IgD-negative memory B cell (primary cell): ENCODE measurements around the gene GNAL. TPM values are rescaled to one million over a fixed set of nuclear protein-coding genes. Genes with fewer than 3 reads are reported as not detected.

Experiments used
- H3K27ac Mint-ChIP-seq, 3 donors: one replicate each; pipeline ENCODE4 v1.8.0; 2020 to 2022; ENCODE audit warnings: mild to moderate bottlenecking in 3 of 3, mixed read lengths in 3 of 3, moderate library complexity in 1 of 3
- H3K27me3 Mint-ChIP-seq: one replicate; pipeline ENCODE4 v1.8.0; 2021; ENCODE audit warnings: mixed read lengths
- H3K36me3 Mint-ChIP-seq: one replicate; pipeline ENCODE4 v1.8.0; 2020; ENCODE audit warnings: mild to moderate bottlenecking, mixed read lengths
- H3K4me1 Mint-ChIP-seq, 3 donors: one replicate each; pipeline ENCODE4 v1.8.0; 2020 to 2022; ENCODE audit warnings: mixed read lengths in 3 of 3, mild to moderate bottlenecking in 1 of 3
- H3K4me3 Mint-ChIP-seq, 4 donors: one replicate each; pipeline ENCODE4 v1.8.0; 2020 to 2022; ENCODE audit warnings: mild to moderate bottlenecking in 4 of 4, mixed read lengths in 4 of 4, moderate library complexity in 3 of 4
- H3K9me3 Mint-ChIP-seq, 3 donors: one replicate each; pipeline ENCODE4 v1.8.0; 2020 to 2021; ENCODE audit warnings: mixed read lengths in 3 of 3, mild to moderate bottlenecking in 1 of 3
- polyA plus RNA-seq: library from polyadenylated mRNA; unstranded; fragments of 300-500 nt; fragmentation: Illumina TruSeq; gene quantifications from one replicate; pipeline ENCODE4 v1.2.3, GENCODE V29; 2021

The GNAL gene
- polyA plus RNA-seq, 1 donor from 2014 or later, result 0.20 TPM

DNA sequence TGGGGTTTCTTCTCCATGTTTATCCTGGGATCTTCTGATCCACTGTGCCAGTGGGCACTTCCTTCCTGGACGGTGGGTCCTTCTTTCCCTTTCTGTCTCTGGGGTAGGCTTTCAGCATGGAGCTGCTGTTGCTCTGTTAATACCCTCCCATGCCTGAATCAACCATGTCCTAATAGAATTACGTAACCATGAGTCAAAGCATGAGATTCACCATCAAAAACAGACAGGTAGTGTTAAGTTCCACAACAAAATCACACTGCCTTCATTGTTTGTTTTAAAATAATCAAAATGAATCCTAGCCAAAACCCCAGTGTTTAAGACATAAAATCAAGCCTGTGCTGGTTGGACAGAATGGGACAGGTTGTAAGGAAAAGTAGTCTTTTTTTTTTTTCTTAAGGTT is 37.5 kb downstream of the GNAL start:
- Mint-ChIP-seq H3K4me3 (no peak overlapping the region), H3K27ac (no peak overlapping the region), H3K9me3 (peaks cover 0 to 4% (median 1%) of the 10 kb centered on the region in 3 donors), H3K27me3 (peaks cover 6% of the 10 kb centered on the region), H3K4me1 (no peaks in the 10 kb centered on the region), H3K36me3 (no peaks in the 10 kb centered on the region)

DNA sequence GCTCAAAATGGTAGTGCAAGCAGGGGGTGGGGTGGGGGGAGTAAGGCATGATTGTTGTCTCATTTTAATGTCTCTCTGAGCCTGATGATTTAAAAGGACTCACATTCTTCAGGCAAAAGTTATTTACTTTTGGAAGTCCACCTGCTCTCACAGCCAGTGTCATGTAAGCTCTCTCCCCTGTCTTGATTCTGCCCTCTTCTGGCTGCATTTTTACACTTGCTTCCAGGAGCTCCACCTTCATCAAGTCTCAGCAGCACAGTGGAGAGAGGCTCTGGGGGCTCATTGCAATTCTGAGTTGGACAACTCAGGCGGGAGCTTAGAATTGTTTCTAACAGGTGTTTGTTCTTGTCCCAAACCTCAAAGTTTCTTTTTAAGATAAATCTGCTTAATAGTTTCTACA is 39.2 kb downstream of the GNAL start:
- Mint-ChIP-seq H3K4me1 (peaks cover 0 to 5% (median 0%) of the 10 kb centered on the region in 3 donors), H3K36me3 (peaks cover 2% of the 10 kb centered on the region), H3K4me3 (no peak overlapping the region), H3K27ac (no peak overlapping the region), H3K9me3 (peaks cover 0 to 4% (median 1%) of the 10 kb centered on the region in 3 donors), H3K27me3 (peaks cover 15% of the 10 kb centered on the region)

DNA sequence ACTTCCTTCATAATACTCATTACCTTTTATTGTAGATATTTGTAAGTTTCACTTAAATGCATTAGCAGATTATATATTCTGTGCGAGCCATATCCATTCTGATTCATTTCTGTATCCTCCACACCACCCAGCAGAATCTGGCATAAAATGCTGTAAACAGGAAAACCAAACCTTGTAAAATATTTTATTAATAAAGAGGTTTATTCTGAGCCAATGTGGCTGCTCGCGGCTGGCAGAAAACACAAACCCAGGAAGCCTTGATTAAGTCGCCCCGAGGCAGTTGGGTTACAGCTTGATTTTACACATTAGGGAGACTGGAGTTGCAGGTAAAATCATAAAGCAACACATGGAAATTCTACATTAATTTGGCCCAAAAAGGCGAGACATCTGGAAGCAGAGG is 40.5 kb downstream of the GNAL start:
- Mint-ChIP-seq H3K4me3 (no peak overlapping the region), H3K27me3 (peaks cover 22% of the 10 kb centered on the region), H3K9me3 (peaks cover 0 to 4% (median 1%) of the 10 kb centered on the region in 3 donors), H3K4me1 (peaks cover 0 to 5% (median 0%) of the 10 kb centered on the region in 3 donors), H3K36me3 (peaks cover 2% of the 10 kb centered on the region), H3K27ac (no peak overlapping the region)

DNA sequence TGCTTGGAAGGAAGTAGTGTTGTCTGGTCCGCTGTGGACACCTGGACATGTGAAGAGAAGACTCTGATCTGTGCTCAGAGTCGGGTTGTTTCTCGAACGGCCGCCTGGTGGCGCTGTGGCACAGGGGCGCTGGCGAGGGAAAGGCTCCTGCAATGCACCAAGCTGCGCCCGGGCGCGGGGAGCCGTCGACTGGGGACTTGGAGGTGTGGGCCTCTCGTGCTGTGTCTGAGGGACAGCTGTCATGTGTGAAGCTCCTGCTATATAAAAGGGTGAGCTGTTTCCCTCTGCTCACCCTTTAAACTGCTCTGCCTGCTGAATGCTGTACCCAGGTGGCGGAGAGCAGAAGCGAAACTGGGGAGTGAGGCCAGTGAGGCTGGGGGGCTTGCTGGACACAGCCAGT is 44.0 kb downstream of the GNAL start:
- Mint-ChIP-seq H3K27ac (no peak overlapping the region), H3K36me3 (peaks cover 2% of the 10 kb centered on the region), H3K27me3 (peaks cover 25% of the 10 kb centered on the region), H3K4me3 (peak overlapping the region in 1 of 4 donors; percentile 57), H3K4me1 (peaks cover 0 to 5% (median 0%) of the 10 kb centered on the region in 3 donors), H3K9me3 (no peaks in the 10 kb centered on the region)

DNA sequence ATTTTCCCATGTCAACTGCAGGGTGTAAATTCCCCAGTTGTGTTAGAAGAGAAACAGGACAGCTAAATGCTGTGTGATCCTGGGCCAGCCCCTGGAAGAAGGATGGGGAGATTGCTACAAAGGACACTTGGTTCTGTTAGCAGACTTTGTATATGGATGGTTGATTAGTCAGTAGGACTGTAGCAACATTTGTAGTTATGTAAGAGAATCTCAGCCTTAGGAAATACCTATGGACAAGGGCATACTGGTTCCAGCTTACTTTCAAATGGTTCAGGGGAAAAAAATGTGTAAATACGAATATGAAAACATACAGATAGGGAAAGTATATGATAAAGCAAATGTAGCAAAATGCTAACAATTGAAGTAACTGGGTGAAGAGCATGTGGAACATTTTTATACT is 47.6 kb downstream of the GNAL start:
- Mint-ChIP-seq H3K9me3 (no peaks in the 10 kb centered on the region), H3K4me1 (peaks cover 0 to 5% (median 0%) of the 10 kb centered on the region in 3 donors), H3K27ac (no peak overlapping the region), H3K4me3 (no peak overlapping the region), H3K36me3 (peaks cover 2% of the 10 kb centered on the region), H3K27me3 (peaks cover 20% of the 10 kb centered on the region)

DNA sequence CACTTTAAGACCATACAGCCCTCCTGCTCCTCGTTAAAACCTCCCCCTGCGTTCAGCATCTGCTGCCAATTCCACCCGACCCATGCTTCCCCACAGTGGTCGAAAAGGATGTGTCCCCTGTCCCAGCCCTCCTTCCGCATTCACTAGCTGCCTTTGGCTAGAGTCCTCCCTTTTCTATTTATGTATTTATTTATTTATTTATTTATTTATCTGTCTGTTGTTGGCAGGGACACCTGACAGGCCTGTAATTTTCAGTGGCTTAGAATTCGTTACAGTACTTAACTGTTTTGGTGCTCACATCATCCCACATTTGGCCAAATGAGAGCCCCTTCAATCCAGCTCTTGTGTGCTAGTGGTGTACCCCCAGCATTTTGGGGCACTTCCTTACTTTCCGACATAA is 50.8 kb downstream of the GNAL start:
- Mint-ChIP-seq H3K27me3 (peaks cover 11% of the 10 kb centered on the region), H3K27ac (no peak overlapping the region), H3K4me1 (peaks cover 0 to 1% (median 0%) of the 10 kb centered on the region in 3 donors), H3K4me3 (no peak overlapping the region), H3K36me3 (no peaks in the 10 kb centered on the region), H3K9me3 (no peaks in the 10 kb centered on the region)

DNA sequence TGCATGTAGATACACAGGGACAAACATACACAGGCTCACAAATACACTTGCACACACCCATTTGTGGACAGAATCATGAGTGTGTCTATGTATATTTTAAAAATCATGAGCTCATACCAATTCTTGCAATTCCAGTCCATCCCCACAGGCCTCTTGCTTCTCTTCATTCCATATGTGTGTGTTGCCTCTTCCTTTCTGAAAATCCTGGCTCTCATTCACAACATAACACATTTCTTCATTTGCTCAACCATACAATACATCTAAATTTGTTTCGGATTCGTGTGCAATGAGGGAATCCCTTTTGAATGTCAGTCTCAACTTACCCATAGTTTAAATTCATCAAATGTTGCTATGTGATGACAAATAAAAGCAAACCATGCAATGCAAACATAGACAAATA is 51.4 kb downstream of the GNAL start:
- Mint-ChIP-seq H3K4me3 (no peak overlapping the region), H3K36me3 (no peaks in the 10 kb centered on the region), H3K27me3 (peaks cover 11% of the 10 kb centered on the region), H3K9me3 (no peaks in the 10 kb centered on the region), H3K4me1 (peaks cover 0 to 1% (median 0%) of the 10 kb centered on the region in 3 donors), H3K27ac (no peak overlapping the region)

DNA sequence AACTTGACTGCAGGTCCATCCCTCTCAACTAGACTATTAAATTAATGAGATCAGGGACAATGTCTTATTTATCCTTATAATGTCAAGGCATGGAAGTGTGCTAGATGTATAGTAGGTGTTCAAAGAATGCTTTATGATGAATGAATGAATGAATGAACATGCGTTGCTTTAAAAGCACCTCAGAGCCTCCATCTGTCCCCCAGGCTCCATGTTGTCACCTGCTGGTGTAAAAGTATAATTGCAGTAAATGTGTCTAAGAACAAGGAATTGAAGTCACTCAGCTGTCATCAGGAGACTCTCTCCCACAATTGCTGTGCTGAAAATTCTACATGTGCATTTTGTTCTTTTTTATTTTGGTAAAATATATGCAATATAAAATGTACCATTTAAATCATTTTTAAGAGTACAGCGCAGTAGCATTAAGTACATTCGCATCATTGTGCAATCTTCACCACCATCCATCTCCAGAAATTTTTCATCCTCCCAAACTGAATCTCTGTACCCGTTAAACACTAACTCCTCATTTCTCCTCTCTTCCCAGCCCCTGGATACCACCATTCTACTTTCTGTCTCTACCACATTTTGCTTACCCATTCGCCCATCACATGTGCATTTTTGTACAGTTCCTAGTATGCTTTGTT is 52.6 kb downstream of the GNAL start:
- Mint-ChIP-seq H3K4me1 (peaks cover 0 to 1% (median 0%) of the 10 kb centered on the region in 3 donors), H3K27me3 (peaks cover 12% of the 10 kb centered on the region), H3K4me3 (no peak overlapping the region), H3K9me3 (no peaks in the 10 kb centered on the region), H3K36me3 (no peaks in the 10 kb centered on the region), H3K27ac (no peak overlapping the region)

DNA sequence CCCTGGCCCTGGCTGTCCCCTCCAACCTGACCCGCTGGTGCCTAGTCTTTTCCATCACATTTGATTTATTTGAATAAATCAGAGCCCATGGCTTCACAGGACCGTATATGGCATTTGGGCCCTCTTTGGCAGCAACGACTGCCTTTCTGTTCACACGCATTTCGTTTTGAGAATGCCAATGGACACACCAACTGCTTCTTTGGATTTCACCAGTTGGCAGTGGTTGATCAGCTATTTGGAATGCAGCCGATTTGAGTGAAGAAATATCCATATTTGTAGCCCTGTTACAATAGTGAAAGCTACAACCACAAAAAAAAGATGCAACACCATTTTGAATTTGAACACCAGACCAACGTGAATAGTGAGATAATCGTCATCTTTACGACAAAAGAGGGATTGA is 56.5 kb downstream of the GNAL start:
- Mint-ChIP-seq H3K4me1 (peaks cover 0 to 2% (median 0%) of the 10 kb centered on the region in 3 donors), H3K9me3 (peaks cover 0 to under 1% (median 0%) of the 10 kb centered on the region in 3 donors), H3K4me3 (no peak overlapping the region), H3K27ac (no peak overlapping the region), H3K27me3 (peaks cover 23% of the 10 kb centered on the region), H3K36me3 (no peaks in the 10 kb centered on the region)

DNA sequence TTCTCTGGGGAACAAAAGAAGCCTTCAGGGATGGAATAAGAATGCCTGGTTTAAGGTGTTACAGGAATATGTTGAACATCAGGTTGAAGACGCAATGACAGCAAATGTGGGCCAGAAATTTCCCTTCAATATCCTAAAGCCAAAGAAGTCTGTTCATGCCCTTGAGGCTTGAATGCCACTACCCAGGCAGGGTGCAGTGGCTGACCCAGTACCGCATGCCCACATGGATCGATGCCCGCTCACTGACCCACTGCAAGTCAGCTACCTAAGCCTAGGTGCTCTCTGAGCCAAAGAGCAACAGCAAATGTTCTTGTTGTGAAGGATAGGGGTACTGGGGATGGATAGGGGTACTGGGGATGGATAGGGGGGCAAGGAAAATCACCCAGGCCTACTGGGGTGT is 58.2 kb downstream of the GNAL start:
- Mint-ChIP-seq H3K27ac (no peak overlapping the region), H3K4me1 (peaks cover 0 to 8% (median 3%) of the 10 kb centered on the region in 3 donors), H3K4me3 (no peak overlapping the region), H3K36me3 (no peaks in the 10 kb centered on the region), H3K9me3 (peaks cover 0 to 3% (median 0%) of the 10 kb centered on the region in 3 donors), H3K27me3 (peaks cover 35% of the 10 kb centered on the region)

DNA sequence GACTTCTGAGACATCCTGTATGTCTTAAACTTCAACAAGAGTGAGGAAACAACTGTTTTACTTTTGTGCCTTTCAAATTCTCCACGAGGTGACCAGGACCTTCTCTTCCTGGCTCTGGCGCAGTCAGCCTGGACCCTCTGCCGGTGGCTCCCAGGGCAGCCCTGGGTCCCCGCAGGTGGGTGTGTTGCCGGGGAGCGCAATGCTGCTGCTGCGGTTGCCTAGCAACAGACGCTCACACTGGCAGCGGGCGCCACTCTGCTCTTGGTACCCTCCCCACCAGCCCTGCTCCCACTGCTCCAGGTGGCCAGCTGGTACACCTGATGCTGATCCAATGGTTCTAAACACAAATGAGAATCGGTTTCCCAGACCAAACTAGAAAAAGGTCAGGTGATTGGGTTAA is 58.7 kb downstream of the GNAL start:
- no peak overlapping the region for H3K27ac Mint-ChIP-seq
- no peak overlapping the region for H3K4me3 Mint-ChIP-seq
- H3K36me3 Mint-ChIP-seq, result no peaks in the 10 kb centered on the region
- H3K4me1 Mint-ChIP-seq, result peaks cover 0 to 8% (median 5%) of the 10 kb centered on the region in 3 donors
- H3K9me3 Mint-ChIP-seq, result peaks cover 0 to 3% (median 0%) of the 10 kb centered on the region in 3 donors
- peaks cover 34% of the 10 kb centered on the region for H3K27me3 Mint-ChIP-seq

DNA sequence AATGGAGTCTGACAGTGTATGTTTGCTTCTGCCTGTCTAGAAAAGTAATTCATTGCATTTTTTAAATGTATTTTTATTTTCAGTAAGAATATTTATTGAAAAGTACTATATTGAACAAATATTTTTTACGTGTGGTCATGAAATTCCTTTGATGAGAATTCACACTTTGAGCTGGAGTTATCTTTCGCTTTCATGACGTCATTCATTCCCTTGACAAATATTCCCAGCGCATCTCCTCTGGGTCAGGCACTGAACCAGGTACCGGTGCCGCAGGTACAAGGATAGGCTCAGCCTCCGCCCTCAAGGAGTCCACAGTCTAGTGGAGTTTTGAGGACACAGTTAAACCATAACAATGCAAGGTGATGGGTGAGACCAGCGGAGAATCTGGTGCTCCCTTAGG is 60.2 kb downstream of the GNAL start:
- no peaks in the 10 kb centered on the region for H3K36me3 Mint-ChIP-seq
- peaks cover 0 to 8% (median 6%) of the 10 kb centered on the region in 3 donors for H3K4me1 Mint-ChIP-seq
- H3K9me3 Mint-ChIP-seq, result peaks cover 0 to 3% (median 0%) of the 10 kb centered on the region in 3 donors
- no peak overlapping the region for H3K27ac Mint-ChIP-seq
- peaks cover 38% of the 10 kb centered on the region for H3K27me3 Mint-ChIP-seq
- peak overlapping the region in 1 of 4 donors; percentile 74 for H3K4me3 Mint-ChIP-seq

DNA sequence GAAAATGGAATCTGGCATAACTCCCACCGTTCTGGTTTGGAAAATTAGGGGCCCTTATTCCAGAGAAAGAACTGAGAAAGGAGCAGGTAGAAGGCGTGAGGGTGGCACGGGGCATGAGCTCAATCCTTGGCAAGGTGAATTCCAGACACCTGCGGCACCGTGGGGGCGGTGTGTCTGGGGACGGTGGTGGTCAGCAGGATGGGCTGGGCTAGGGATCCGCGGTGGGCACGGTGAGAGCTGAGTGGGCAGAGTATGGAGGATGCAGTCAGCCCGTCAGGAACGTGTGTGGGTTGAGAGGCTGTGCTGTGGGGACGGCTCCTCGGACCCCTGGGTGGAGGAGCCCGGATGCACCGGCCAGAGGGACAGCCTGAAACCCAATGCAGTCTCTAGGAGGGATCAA is 61.1 kb downstream of the GNAL start:
- Mint-ChIP-seq H3K9me3 (peaks cover 0 to 3% (median 0%) of the 10 kb centered on the region in 3 donors), H3K27ac (no peak overlapping the region), H3K36me3 (no peaks in the 10 kb centered on the region), H3K4me1 (peaks cover 0 to 8% (median 6%) of the 10 kb centered on the region in 3 donors), H3K27me3 (peaks cover 38% of the 10 kb centered on the region), H3K4me3 (peak overlapping the region in 2 of 4 donors; percentile 13 to 63)

DNA sequence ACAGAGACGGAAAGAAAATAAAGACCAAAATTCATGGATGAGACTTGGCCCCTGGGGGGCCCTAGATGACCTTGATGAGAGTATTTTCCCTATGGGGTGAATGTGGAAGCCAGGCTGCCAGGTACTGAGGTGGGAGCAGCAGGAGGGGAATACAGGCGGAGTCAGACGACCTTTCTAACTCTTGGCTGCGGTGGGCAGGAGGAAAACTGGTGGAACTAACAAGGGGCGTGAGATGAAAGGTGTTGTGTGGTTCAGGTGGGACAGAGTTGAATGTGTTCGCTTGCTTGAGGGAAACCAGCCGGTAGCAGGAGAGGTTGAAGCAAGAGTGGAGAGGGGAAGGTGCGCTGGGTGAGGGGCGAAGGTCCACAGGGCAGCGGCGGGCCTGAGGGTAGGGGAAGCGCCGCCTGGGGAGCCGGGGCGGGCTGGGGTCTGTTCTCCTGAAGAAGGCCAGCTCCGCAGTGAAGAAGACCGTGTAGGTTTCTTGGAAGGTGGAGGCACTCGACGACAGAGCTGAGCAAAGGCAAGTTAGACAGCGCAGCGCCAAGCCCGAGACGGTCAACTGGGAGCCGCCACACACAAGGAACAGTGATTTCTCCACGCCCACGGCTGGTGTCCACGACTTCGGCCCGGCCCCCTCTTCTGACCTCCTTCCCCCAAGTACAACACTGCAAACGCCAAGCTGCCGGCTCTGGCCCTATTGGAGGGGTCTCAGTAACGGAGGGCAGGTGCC is 61.7 kb downstream of the GNAL start:
- Mint-ChIP-seq H3K27ac (no peak overlapping the region), H3K4me1 (peaks cover 0 to 8% (median 6%) of the 10 kb centered on the region in 3 donors), H3K36me3 (no peaks in the 10 kb centered on the region), H3K27me3 (peaks cover 40% of the 10 kb centered on the region), H3K4me3 (peak overlapping the region in 3 of 4 donors; percentile 13 to 63 (median 61)), H3K9me3 (peaks cover 0 to 3% (median 0%) of the 10 kb centered on the region in 3 donors)

DNA sequence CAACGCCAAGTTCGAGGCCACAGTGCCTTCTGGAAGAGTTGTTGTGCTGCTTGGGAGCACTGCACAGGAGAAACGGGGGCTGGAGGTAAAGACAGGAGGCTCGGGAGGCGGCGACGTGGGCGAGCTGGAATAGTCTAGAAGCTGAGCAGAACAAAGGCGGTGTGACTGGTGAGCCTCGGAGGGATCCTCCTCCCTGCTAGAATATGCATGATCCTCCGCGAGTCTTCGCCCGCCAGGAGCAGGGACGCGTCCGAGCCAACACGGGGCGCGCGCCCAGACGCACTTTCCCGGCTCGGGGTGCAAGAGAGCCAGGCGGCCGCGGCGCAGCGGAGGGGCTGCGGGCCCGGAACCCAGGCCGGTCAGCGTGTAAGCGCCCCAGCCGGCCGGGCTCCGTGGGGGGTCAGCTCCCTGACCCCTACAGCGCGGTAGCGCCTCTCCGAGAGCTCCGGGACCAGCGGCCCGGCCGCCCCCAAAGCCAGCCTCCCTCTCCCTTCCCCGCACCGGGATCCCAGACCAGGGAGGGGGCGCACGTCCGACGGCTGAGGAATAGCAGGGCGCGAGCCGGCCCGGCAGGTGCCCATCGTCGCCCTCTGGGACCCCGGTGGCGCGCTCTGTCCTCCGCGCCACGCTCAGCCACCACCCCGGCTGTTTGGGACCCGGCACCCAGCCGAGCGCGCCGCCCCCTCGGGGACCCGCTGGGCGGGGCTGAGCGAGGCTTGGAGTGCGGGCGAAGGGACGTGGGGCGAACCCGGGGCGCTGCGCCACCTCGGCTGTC is 62.5 kb downstream of the GNAL start:
- peaks cover 0 to 8% (median 6%) of the 10 kb centered on the region in 3 donors for H3K4me1 Mint-ChIP-seq
- H3K9me3 Mint-ChIP-seq, result peaks cover 0 to 3% (median 0%) of the 10 kb centered on the region in 3 donors
- no peaks in the 10 kb centered on the region for H3K36me3 Mint-ChIP-seq
- H3K27ac Mint-ChIP-seq, result no peak overlapping the region
- peaks cover 41% of the 10 kb centered on the region for H3K27me3 Mint-ChIP-seq
- peak overlapping the region in 1 of 4 donors; percentile 61 for H3K4me3 Mint-ChIP-seq
